ENCODE data around the gene MAPKBP1.

DNA sequence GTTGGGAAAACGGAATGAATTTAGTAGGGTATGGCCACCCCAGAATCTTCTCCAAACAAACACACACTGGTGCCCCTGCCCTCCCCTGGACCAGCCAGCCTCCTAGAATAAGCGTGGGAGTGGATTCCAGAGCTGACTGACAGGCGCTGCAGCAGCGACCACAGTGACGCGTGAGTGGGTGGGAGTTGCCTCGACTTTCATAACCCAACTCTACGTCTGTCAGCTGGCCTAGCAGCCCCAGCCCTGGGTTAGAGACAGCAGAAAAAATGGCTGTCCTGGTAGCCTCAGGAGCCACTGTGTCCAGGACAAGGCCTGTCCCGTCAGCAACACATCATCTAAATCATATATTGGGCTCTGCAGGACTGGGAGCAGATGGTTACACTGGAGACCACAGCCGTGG, 74.3 kb downstream of the MAPKBP1 start:
- TF ChIP-seq EZH2 (IDR thresholded peaks at IDR 0.05; ENCODE audit: borderline replicate concordance, insufficient read depth, low read length, poor library complexity, severe bottlenecking) (no peak), RAD21 (conservative IDR thresholded peaks at IDR 0.05) (no peak), TAF1 (IDR thresholded peaks at IDR 0.05; ENCODE audit: low read depth) (no peak), EP300 (conservative IDR thresholded peaks at IDR 0.05; ENCODE audit: poor library complexity, severe bottlenecking) (no peak), SMC3 (conservative IDR thresholded peaks at IDR 0.05; ENCODE audit: poor library complexity) (no peak)
- TF ChIP-seq, protein P1, sequence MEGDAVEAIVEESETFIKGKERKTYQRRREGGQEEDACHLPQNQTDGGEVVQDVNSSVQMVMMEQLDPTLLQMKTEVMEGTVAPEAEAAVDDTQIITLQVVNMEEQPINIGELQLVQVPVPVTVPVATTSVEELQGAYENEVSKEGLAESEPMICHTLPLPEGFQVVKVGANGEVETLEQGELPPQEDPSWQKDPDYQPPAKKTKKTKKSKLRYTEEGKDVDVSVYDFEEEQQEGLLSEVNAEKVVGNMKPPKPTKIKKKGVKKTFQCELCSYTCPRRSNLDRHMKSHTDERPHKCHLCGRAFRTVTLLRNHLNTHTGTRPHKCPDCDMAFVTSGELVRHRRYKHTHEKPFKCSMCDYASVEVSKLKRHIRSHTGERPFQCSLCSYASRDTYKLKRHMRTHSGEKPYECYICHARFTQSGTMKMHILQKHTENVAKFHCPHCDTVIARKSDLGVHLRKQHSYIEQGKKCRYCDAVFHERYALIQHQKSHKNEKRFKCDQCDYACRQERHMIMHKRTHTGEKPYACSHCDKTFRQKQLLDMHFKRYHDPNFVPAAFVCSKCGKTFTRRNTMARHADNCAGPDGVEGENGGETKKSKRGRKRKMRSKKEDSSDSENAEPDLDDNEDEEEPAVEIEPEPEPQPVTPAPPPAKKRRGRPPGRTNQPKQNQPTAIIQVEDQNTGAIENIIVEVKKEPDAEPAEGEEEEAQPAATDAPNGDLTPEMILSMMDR (IDR thresholded peaks at IDR 0.05; ENCODE audit: poor library complexity, severe bottlenecking) = no peak

Measured in neural cell (in vitro differentiated cells).